Measurements from ENCODE around the gene CGB7.

CGB7 gene

GRCh38 chr19:49010453-49010852 is 47.1 kb downstream of the CGB7 start (continued):
- no peak for TF ChIP-seq ZNF580 (tag by site-specific recombination; IDR thresholded peaks at IDR 0.05)

- peaks cover 39 to 79% of the 10 kb centered on the region in 2 experiments for H3K36me3 ChIP-seq (ENCODE audit: control insufficient read depth in 2 of 2, insufficient read depth in 1 of 2, low read length in 2 of 2)
- no peaks in the 10 kb centered on the region for H3K4me1 ChIP-seq (ENCODE audit: control insufficient read depth, insufficient read depth, low read length)
- ChIA-PET POLR2A (interaction anchor here (0.5 to 2.5 kb wide), 4 partner anchors 10 to 1316 kb away, joined by 3 to 7 read pairs (median 5); partner anchors contain the start of gene RUVBL2), CTCF (interaction anchor here (1.0 to 9.4 kb wide), 3 partner anchors 11 to 64 kb away, joined by 5 to 133 read pairs (median 6); partner anchors contain the start of genes GYS1 and RUVBL2)
- TF ChIP-seq ZNF112 (tag by site-specific recombination; IDR thresholded peaks at IDR 0.05) (no peak), ZNF677 (tag by site-specific recombination; IDR thresholded peaks at IDR 0.05) (no peak), ZNF626 (tag by site-specific recombination; IDR thresholded peaks at IDR 0.05) (no peak), ZNF561 (tag by site-specific recombination; IDR thresholded peaks at IDR 0.05; ENCODE audit: borderline replicate concordance) (no peak), ZNF302 (tag by site-specific recombination; IDR thresholded peaks at IDR 0.05; ENCODE audit: low read depth) (no peak), BCL11B (tag by site-specific recombination; IDR thresholded peaks at IDR 0.05; ENCODE audit: low read depth) (no peak), BCL6B (tag by site-specific recombination; IDR thresholded peaks at IDR 0.05) (no peak), ZNF555 (tag by site-specific recombination; conservative IDR thresholded peaks at IDR 0.05) (no peak), ZNF157 (tag by site-specific recombination; IDR thresholded peaks at IDR 0.05) (no peak), ZBTB26 (tag by site-specific recombination; optimal IDR thresholded peaks at IDR 0.05) (no peak), PRDM10 (tag by site-specific recombination; IDR thresholded peaks at IDR 0.05) (no peak)
- no peak overlapping the region for H3K4me3 ChIP-seq (ENCODE audit: low read depth, low read length)
- no peak overlapping the region for H3K27ac ChIP-seq (ENCODE audit: extremely low read depth, low read depth, low read length)
- H3K9me3 ChIP-seq (ENCODE audit: control insufficient read depth, insufficient read depth, low read depth, low read length) = no peaks in the 10 kb centered on the region
Observed at GRCh38 chr19:49009828-49010227, 47.7 kb downstream of the CGB7 start.

- ChIA-PET POLR2A (interaction anchor here (1.2 kb wide), 1 partner anchor 13 kb away, joined by 6 read pairs; the partner anchor contains the start of genes GYS1 and RUVBL2), CTCF (interaction anchor here (2.4 to 9.4 kb wide), 2 partner anchors 8 to 13 kb away, joined by 15 to 133 read pairs; partner anchors contain the start of genes GYS1 and RUVBL2)
- H3K36me3 ChIP-seq (ENCODE audit: control insufficient read depth in 2 of 2, insufficient read depth in 1 of 2, low read length in 2 of 2) = peaks cover 57 to 83% of the 10 kb centered on the region in 2 experiments
- no peaks in the 10 kb centered on the region for H3K9me3 ChIP-seq (ENCODE audit: control insufficient read depth, insufficient read depth, low read depth, low read length)
- no peak overlapping the region for H3K4me3 ChIP-seq (ENCODE audit: low read depth, low read length)
- H3K27ac ChIP-seq (ENCODE audit: extremely low read depth, low read depth, low read length) = no peak overlapping the region
- no peaks in the 10 kb centered on the region for H3K4me1 ChIP-seq (ENCODE audit: control insufficient read depth, insufficient read depth, low read length)
- TF ChIP-seq CTCF (tag by site-specific recombination; IDR thresholded peaks at IDR 0.05) = no peak
- no peak for TF ChIP-seq ZNF274 (IDR thresholded peaks at IDR 0.05; ENCODE audit: low read length)
- TF ChIP-seq ZNF274 (tag by site-specific recombination; IDR thresholded peaks at IDR 0.05; ENCODE audit: borderline replicate concordance) = no peak
- no peak for TF ChIP-seq PRDM1 (tag by site-specific recombination; IDR thresholded peaks at IDR 0.05)
- TF ChIP-seq TCF7L2 (IDR thresholded peaks at IDR 0.05; ENCODE audit: borderline replicate concordance, low read depth, low read length) = no peak
- no peak for TF ChIP-seq ZNF394 (tag by site-specific recombination; IDR thresholded peaks at IDR 0.05; ENCODE audit: borderline replicate concordance)
- no peak for TF ChIP-seq ZNF558 (tag by site-specific recombination; IDR thresholded peaks at IDR 0.05)
- no peak for TF ChIP-seq ZNF423 (tag by site-specific recombination; IDR thresholded peaks at IDR 0.05)
- no peak for TF ChIP-seq ZSCAN30 (tag by site-specific recombination; IDR thresholded peaks at IDR 0.05)
- TF ChIP-seq ZNF302 (tag by site-specific recombination; IDR thresholded peaks at IDR 0.05; ENCODE audit: low read depth) = no peak
- no peak for TF ChIP-seq ZNF600 (tag by site-specific recombination; IDR thresholded peaks at IDR 0.05)
- TF ChIP-seq ZNF549 (tag by site-specific recombination; IDR thresholded peaks at IDR 0.05) = no peak
- TF ChIP-seq ZNF501 (tag by site-specific recombination; IDR thresholded peaks at IDR 0.05) = no peak
- TF ChIP-seq ZNF138 (tag by site-specific recombination; IDR thresholded peaks at IDR 0.05; ENCODE audit: borderline replicate concordance) = no peak
- TF ChIP-seq MZF1 (tag by site-specific recombination; IDR thresholded peaks at IDR 0.05; ENCODE audit: borderline replicate concordance) = no peak
Observed at GRCh38 chr19:49006905-49007304, 50.6 kb downstream of the CGB7 start.

All from HEK293 (cell line).